CD4-positive, alpha-beta T cell treated with Interferon gamma for 1 hour (primary cell): ENCODE measurements around the gene NBPF14.
"Not testable (repeated sequence)": the region's sequence is repeated elsewhere in the genome, so short reads cannot be mapped to it uniquely, and the experiment has no call there.

Experiments used
- DNase-seq: peaks from one replicate; pipeline ENCODE4 v3.0.0-alpha.2; 2020

NBPF14 gene, protein sequence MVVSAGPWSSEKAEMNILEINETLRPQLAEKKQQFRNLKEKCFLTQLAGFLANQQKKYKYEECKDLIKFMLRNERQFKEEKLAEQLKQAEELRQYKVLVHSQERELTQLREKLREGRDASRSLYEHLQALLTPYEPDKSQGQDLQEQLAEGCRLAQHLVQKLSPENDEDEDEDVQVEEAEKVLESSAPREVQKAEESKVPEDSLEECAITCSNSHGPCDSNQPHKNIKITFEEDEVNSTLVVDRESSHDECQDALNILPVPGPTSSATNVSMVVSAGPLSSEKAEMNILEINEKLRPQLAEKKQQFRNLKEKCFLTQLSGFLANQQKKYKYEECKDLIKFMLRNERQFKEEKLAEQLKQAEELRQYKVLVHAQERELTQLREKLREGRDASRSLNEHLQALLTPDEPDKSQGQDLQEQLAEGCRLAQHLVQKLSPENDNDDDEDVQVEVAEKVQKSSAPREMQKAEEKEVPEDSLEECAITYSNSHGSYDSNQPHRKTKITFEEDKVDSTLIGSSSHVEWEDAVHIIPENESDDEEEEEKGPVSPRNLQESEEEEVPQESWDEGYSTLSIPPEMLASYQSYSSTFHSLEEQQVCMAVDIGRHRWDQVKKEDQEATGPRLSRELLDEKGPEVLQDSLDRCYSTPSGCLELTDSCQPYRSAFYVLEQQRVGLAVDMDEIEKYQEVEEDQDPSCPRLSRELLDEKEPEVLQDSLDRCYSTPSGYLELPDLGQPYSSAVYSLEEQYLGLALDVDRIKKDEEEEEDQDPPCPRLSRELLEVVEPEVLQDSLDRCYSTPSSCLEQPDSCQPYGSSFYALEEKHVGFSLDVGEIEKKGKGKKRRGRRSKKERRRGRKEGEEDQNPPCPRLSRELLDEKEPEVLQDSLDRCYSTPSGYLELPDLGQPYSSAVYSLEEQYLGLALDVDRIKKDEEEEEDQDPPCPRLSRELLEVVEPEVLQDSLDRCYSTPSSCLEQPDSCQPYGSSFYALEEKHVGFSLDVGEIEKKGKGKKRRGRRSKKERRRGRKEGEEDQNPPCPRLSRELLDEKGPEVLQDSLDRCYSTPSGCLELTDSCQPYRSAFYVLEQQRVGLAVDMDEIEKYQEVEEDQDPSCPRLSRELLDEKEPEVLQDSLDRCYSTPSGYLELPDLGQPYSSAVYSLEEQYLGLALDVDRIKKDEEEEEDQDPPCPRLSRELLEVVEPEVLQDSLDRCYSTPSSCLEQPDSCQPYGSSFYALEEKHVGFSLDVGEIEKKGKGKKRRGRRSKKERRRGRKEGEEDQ (N-terminal part only)

DNA sequence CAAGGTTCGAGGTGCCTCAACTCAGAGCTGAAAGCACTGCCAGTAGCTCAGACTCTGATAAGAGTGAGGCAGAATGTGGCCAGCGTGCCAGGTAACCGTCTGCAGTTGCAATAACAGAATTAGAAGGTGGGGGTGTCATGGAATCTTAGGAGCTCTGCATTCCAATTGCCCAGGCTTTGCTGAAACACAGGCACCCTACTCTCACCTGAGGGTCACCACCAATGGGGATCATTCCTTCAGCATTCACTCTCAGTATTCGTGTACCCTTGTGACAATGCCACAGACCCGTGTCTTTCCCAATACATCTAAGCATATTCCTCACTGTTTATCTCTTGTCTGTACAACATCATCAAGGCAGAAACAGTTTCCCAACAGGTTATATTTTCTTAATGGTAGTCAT lies at the start of gene NBPF14:
TSS of gene NBPF14 (minus strand) at position 101 of the 400 bp plus-strand sequence. CDS start 294 bp downstream, outside the sequence.
- not testable (repeated sequence) for DNase-seq

GRCh38 chr1:148625451-148625850 lies 29.6 kb upstream of the NBPF14 start:
- DNase-seq = not testable (repeated sequence)

GRCh38 chr1:148618216-148618615 lies 22.4 kb upstream of the NBPF14 start:
- DNase-seq = not testable (repeated sequence)

DNA sequence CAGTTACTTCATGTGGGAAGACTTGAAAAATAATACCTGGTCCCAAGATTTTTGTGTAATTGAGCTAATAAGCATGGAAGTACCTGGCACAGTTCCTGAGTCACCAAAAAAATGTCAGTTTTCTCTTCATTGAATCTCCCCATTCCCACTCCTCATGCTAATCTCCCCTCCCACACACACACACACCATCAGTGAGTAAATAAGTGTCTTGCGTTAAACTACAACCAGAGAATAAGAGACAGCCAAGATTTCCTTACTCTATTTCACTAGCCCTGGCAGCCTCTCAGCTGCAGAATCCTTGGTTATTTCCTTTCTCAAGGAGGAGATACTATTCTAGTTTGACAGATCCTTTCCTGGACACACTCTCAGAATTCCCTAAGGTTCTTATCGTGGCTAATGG lies 9.5 kb upstream of the NBPF14 start:
- DNase-seq = not testable (repeated sequence)

DNA sequence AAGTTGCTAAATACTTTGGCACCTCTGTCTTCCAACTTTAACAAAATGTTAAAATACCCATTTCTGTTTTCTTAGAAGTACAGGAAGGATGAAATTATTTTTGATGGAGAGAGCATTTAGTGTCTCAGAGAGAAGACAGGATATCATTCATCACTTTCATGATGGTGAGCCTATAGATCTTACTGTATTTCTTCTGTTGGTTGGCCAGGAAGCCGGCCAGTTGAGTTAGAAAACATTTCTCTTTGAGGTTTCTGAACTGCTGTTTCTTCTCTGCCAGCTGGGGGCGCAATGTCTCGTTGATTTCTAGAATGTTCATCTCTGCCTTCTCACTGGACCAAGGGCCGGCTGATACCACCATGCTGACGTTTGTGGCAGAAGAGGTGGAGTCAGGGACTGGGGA lies 451 bp downstream of the NBPF14 start:
- not testable (repeated sequence) for DNase-seq

GRCh38 chr1:148591098-148591497 lies 4.7 kb downstream of the NBPF14 start:
- not testable (repeated sequence) for DNase-seq

- DNase-seq = not testable (repeated sequence)
These were observed 63.7 kb downstream of the NBPF14 start for GRCh38 chr1:148532158-148532557.

DNA sequence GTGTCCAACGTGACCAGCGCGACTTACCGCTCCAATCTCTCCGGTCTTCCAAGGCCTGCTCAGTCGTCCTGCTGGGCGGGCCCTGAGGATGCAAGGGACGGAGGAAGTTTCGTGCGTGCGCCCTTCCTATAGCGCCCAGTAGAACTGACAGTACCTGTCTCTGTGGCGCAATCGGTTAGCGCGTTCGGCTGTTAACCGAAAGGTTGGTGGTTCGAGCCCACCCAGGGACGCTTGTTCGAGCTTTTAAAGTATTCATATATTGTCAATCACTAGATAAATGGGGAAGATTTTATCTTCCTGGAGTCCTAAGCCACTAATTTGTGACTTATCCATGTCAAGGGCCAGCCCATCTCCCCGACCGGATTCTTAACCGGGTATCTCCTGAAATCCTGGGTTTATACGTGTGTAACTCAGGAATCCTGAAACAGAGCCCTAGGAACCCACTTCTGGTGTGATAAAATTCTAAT lies 66.7 kb downstream of the NBPF14 start:
- peak; percentile 69 for DNase-seq

- not testable (repeated sequence) for DNase-seq
These were observed 67.2 kb downstream of the NBPF14 start for GRCh38 chr1:148528591-148528990.

DNA sequence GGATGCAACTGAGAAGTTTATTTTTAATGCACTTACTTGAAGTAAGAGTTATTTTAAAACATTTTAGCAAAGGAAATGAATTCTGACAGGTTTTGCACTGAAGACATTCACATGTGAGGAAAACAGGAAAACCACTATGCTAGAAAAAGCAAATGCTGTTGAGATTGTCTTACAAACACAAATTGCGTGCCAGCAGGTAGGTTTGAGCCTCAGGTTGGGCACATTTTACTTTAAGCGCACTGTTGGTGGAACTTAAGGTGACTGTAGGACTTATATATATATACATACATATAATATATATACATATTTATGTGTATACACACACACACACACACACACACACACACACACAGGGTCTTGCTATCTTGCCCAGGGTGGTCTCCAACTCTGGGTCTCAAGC lies 69.2 kb downstream of the NBPF14 start:
- DNase-seq = not testable (repeated sequence)

DNA sequence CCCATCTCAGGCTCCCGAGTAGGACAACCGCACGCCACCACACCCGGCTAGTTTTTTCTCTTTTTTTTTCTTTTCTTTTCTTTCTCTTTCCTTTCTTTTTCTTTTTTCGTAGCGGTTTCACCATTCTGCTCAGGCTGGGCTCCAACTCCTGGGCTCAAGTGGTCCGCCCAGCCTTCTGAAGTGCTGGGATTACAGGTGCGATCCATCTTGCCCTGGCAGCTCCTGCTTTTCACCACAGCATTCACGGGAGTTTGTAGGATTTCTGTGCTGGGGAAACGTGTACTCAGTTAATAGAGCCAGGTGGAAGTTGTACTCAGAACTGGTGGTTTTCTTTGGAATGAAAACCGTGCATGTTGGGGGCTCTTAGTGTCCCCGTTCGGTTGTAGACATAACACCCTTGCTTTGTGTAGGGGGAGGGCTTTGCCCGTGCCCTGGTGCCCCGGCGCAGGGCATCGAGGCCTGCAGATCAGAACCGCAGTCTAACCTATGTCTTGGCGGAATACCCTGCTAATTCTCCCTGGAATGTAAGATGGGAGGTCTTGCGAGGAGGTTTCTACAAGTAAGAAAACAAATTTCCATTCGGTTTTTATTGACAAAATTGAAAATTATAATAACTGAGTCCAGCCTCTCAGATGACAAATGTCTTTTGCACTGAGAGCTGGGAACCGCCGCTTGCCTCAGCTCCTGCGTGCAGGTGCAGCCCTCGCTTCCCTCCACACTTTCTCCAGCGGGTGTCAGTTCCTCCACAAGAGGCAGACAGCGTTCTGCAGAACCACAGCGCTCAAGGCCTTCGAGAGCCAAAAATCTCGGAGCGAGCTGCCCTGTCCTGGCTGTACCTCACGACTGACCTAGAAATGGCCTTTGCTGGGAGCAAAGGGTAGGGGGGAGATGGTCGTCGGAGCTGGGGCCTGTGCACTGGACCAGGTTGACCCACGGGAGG lies 72.3 kb downstream of the NBPF14 start:
- not testable (repeated sequence) for DNase-seq

DNA sequence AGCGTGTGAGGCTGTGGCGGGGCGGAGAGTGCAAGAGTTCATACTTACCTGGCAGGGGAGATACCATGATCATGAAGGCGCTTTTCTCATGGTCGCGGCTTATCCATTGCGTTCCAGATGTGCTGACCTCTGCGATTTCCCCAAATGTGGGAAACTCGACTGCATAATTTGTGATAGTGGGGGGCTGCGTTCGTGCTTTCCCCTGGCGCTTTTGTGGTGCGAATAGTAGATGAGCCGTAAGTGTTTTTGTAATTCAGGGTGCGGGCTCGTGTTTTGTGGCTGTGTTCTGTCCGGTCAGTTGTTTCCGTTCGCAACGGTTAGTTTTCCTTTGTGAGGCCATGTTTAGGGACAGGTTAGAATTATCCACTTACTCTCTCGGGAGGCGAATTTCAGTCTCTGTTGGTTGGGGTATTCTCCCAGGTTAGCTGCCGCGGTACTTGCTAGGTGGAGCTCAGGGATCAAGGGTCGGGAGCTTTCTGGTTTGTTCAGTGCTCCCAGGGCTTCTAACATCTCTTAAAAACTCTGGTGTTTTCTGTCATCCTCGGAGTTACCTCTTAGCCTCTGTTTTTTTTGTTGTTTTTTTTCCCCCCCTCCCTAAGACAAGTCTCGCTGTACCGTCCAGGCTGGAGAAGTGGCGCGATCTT lies 73.1 kb downstream of the NBPF14 start:
- peak; percentile 94 for DNase-seq

GRCh38 chr1:148522072-148522471 lies 73.7 kb downstream of the NBPF14 start:
- DNase-seq = peak; percentile 93

GRCh38 chr1:148514310-148514709 lies 81.5 kb downstream of the NBPF14 start:
- DNase-seq = not testable (repeated sequence)

DNA sequence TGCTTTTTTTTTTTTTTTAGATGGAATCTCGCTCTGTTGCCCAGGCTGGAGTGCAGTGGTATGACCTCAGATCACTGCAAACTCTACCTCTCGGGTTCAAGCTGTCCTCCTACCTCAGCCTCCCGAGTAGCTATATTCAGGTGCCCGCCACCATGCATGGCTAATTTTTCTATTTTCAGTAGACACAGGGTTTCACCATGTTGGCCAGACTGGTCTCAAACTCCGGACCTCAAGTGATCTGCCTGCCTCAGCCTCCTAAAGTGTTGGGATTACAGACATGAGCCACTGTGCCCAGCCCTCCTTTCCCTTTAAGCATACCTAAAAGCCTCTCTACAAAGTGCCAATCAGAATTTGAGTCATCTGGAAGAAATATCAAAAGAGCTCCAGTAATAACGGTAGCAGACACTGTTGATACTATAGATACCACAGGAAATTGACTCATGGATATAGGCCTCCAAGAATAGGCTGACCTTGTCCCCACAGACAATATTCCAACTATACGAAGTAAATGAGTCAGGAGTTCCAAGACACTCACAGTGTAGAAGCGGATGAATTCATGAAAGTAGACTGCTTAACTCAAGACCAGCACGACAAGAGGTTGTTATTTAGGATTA lies 83.1 kb downstream of the NBPF14 start:
- not testable (repeated sequence) for DNase-seq

DNA sequence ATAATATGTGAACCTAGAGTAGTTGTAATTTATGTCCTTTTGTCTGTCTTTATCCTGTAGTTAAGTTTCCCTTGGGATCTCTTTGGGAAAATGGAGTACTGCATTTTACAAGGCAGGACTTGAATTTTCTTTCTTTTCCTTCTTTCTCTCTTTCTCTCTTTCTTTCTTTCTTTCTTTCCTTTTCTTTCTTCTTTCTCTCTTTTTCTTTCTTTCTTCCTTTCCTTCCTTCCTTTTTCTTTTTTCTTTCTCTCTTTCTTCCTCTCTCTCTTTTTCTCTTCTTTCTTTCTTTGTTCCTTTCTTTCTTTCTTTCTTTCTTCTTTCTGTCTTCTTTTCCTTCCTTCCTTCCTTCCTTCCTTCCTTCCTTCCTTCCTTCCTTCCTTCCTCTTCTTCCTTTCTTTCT lies 101.9 kb downstream of the NBPF14 start:
- DNase-seq = not testable (repeated sequence)

DNA sequence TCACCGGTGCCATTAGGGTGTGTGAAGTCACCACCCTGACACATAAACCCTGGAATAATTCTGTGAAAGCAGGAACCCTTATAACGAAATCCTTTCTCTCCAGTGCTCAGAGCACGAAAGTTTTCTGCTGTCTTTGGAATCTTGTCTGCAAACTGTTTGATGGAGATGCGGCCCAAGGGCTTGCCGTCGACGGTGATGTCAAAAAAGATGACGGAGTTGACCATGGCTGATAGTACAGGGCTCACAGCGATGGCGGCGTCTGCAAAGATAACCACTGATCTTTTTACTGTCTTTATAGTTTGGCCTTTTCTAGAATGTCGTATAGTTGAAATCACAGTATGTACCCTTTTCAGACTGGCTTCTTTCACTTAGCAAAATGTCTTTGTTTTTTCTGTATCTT lies 112.8 kb downstream of the NBPF14 start, which contains the start of gene PPIAL4G:
TSS of gene PPIAL4G (minus strand) at position 274 of the 400 bp plus-strand sequence. CDS start at position 224, 50 bp downstream.
- DNase-seq = not testable (repeated sequence)
